Lung microvascular endothelial cell (primary cell): ENCODE measurements around the gene STK35. TPM values are rescaled to one million over a fixed set of nuclear protein-coding genes. Genes with fewer than 3 reads are reported as not detected.

Experiments used
- DNase-seq, 2 donors: peaks; one replicate each; pipeline versions ENCODE4 v3.0.0 to v3.0.0-alpha.2; 2010; ENCODE audit warnings: low read depth in 2 of 2
- total RNA-seq: library from RNA; depleted of rRNA; stranded (reverse); fragments of >200 nt; gene quantifications from 2 replicates; pipeline ENCODE4 v1.2.1, GENCODE V29; 2014

STK35 gene
- total RNA-seq, 1 donor from 2014 or later: 12.5 TPM

DNA sequence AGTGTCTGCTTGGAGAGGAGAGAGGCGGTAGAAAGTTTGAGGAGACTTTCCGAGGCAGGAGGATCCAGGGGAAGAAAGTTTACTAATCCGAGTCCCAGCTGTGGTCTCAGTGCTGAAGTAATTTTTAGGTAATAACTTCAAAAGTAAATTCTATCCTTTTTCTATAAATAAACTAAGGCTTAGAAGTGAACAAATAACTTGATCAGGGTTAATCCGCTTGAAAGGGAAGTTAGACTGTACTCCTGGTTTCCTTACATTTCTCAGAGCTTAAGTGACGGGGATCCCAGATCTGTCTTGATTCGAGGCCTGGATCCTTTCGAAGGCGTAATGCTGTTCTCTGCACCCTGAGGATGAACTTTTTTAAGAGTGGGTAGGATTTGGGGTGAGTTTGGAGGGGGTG is 2.6 kb downstream of the STK35 start:
- peak in 1 of 2 donors; percentile 7 for DNase-seq

DNA sequence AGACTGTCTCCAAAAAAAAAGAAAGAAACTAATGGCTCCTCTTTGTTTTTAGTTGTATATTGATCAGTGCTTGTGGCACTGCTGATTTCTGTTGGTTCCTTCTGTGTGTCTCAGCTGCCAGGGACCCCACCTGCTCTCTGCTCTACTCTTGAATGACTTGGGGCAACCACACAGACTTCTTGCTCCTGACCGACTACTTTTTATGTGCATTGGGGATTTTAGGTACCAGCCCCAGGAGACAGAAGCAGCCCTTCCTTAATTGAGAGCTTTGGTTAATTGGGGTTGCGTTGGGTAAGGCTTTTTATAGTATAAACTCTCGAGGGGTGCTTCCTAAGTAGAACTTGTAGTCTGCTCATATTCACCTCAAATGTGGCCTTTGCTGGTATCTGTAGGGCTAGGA is 6.9 kb downstream of the STK35 start:
- no peak for DNase-seq

DNA sequence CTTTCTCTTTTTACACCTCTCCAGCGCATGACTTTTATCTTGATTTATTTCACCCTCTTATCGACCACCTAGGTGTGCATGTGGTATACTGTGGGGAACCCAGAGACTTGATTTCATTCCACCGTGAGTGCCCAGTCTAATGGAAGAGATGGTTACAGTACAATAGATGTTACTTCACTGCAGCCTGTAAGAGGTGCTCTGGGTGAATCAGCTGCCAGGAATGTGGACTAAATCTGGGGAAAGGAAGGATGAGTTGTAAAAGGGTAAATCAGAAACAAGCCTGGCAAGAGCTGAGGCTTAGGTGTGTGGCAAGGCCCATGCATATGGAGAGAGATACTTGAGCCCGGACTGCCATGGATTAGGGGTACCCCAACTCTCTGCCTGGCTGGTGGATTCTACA is 7.4 kb downstream of the STK35 start:
- peak; percentile 42 to 43 for DNase-seq

DNA sequence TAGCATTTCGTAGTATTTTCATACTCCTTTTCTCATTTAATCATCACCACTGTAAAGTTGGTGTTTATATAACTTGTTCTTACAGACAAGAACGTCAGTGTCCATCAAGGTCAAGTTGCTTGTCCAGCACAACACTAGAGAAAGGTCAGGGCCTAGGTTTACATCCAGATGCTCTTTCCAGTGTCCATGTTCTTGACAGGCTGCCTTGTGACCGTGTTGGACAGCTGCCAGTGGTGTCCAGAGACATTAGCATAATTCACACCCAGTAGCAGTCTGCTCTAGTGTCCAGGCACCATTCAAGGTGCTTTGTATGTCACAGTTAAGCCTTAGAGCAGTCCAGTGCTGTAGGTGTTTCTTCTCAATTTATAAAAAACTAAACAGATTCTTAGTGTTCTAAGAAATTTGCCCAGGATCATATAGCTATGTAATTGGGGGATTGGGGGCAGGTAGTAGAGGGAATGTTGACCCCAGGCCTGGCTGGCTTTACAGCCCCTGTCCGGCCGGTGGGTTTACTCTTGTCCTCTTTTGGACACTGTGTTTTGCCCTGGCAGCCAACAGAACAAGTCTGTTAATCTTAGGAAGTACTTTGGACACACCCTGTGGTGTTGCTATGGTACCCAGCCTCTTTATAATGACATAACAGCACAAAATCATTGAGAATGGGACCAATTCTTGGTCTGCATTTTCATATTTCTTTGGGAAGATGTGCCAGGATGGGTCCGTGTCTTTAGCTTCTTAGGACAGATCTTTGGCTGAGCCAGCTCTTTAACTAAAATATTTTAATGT is 8.0 kb downstream of the STK35 start:
- DNase-seq: peak; percentile 47 to 56

DNA sequence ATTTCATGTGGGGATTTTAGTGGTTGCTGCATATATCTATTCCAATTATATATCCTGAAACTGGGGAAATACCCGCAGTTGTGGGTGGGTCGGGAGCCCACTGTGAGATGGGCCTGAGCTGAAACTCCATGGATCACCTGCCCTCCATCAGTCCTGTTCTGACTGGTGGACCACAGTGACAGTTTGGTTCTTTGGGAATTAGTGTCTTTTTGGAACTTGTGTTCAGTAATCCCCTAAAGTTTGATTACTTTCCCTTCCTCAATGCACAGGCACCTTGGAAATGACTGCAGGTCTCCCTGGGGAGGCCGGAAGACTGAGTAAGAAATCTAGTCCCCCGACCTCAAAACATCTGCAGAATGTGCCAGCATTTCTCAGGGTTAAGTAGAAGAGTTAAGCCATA is 11.3 kb downstream of the STK35 start:
- DNase-seq: no peak

DNA sequence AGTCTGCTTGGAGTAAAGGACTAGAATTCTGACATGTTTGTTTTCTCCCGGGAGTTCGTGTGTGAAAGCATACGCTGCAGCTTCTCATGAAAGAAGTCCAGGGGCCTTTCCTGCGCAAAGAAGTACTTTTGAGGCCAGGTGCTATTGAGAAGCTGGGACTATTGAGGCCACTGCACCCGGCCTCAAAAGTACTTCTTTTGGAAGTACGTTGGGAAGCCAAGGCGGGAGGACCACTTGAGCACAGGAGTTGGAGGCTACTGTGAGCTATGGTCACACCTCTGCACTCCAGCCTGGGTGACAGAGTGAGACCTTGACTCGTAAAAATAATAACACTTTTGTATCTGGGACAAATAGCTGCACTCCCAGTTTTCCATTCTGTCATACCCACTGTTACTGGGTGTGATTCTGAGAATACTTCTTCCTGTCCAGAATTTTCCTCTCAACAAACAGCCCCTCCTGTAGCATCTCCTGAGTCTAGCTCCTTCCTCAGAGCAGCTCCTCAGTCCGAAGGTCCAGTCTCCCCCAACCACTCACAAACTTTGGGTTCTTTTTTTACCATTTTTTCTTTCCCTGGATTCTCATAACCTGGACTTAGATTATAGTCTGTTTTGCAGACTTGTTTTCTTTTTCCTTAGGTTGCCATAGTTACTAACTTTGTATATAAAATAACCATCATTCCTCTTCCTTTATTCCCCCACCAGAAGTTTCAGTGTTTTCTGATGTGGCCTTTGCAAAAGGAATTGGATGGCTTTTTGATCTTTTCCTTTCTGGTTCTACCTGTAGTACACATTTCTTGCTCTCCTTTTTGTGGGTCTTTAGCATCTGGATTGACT is 12.7 kb downstream of the STK35 start:
- DNase-seq: peak; percentile 12 to 48

DNA sequence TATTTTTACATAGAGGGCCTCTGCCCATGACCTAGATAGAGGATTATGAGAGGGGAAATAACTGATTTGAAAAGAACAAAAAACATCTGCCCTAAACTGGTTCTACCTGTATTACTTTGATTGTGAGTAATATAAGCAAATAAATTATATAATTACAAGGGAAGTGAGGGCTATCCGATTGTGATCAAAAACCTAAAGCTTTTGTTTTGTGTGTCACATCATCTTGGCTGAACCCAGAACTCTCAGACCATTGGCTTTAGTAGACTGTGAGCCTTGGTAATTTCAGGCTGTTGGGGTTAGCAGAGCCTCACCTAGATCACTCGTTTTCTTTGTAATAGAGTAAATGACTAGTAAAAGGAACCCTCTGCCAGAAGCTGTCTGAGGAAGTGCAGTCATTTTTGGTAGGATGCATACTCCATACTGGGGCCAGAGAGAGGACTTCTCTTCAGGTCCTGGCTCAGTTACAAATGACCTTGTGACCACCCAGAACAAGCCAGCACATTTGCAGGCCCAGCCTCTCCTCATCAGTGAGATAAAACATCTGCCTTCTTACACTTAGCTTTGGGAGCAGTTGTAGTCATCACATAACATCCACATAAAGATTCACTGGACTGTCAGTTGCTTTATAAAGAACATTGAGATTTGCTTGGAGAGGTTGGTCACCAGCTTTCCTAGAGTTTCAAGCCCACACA is 13.5 kb downstream of the STK35 start:
- no peak for DNase-seq

DNA sequence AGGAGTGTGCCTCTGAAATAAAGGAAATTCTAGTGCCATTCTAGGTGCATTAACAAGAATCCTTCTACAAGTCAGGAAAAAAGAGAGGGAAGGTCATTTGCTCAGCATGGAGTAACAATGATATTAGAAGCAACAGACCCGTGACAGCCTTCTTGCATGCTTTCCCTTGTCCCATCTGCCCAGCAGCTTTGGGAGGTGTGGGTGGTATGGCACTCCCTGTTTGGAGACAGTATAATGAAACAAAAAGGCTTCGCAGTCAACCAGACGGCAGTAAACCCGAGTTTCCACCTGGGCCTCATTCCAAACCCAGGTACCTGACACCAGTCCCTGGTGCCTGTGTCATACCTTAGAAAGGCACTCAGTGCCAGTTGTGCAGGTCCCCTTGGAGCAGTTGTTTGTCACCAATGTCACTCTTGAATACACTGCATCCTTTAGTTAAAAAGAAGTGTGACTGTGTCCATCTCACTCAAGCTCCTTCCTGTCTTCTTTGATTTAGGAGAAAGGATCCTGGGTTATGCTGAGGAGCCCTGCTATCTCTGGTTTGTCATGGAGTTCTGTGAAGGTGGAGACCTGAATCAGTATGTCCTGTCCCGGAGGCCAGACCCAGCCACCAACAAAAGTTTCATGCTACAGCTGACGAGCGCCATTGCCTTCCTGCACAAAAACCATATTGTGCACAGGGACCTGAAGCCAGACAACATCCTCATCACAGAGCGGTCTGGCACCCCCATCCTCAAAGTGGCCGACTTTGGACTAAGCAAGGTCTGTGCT is 14.7 kb downstream of the STK35 start:
- DNase-seq: no peak

DNA sequence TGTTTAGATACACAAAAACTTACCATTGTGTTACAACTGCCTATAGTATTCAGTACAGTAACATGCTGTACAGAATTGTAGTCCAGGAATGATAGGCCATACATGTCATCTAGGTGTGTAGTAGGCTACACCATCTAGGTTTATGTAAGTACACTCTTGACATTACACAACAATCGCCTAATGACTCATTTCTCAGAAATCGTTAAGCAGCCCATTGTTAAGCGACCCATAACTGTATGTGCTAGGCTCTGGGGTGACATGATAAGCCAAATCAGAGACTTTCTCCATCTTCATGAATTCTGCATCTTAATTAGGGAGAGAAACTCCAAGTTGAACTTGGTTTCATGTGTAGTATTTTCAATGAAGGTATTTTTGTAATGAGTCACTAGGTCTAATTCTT is 17.2 kb downstream of the STK35 start:
- peak in 1 of 2 donors; percentile 15 for DNase-seq

DNA sequence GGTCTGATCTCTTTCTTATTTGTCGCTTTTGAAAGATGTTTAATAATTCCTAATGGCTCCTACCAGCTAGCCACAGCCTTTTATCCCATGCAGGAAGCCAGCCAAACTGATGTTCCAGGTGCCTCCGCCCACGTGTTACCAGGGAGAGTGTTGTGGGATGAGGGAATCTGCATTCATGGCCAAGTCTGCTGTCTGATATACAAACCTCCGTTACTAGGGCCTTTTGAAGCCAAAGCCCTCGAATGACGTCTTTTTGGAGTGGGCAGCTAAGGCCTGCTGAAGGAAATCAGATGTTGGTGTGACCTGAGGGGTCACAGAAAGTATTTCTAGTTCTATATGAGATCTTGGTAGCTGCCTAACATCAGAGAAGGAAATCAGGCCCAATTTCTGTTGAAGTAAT is 21.3 kb downstream of the STK35 start:
- DNase-seq: peak in 1 of 2 donors; percentile 33

DNA sequence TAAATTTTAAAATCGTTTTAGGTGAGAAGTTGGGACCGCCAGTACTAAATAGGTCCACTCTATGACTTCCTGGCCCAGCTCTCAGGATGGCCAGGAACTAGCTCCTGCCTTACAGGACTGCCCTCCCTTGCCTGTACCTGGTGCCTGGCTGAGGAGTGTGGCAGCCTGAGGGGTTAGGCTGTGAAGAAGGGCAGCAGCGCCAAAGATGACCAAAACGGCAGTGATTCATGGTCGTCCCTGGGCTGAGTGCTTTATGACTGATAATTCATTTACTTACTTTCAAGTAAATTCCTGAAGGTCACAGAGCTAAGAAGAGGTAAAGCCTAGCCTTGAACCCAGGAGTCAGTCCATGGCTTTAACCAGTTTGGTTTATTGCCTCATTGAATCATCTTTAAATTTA is 22.1 kb downstream of the STK35 start:
- no peak for DNase-seq

DNA sequence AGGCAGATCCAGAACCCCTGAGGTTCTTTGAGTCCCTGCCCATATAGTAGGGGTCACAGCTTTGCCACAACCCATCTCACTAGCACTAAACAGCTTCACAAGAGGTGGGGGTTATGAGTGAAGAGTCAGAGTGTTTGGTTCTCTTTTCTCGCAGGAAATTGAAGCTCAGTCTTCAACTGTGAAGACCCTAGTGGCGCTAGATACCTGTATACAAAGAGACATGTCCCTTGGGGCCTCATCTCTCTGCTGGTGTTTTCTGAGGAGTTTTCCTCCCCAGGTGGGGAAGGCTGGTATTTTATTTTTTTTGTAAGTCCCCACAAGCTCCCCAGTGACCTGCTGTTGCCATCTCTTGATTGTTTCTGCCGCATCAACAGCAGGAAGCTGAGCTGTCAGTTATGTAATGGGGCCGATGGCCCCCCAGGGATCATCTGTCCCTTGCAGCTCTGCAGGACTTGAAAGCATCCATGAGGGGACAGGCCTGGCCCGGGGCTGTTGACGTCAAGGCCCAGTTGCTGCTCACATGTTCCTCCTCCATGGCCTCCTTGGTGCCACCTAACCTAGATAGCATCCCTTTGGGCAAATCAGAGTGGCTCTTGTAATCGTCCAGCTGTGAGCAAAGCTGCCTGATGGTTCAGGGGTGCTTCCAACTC is 23.1 kb downstream of the STK35 start:
- no peak for DNase-seq

DNA sequence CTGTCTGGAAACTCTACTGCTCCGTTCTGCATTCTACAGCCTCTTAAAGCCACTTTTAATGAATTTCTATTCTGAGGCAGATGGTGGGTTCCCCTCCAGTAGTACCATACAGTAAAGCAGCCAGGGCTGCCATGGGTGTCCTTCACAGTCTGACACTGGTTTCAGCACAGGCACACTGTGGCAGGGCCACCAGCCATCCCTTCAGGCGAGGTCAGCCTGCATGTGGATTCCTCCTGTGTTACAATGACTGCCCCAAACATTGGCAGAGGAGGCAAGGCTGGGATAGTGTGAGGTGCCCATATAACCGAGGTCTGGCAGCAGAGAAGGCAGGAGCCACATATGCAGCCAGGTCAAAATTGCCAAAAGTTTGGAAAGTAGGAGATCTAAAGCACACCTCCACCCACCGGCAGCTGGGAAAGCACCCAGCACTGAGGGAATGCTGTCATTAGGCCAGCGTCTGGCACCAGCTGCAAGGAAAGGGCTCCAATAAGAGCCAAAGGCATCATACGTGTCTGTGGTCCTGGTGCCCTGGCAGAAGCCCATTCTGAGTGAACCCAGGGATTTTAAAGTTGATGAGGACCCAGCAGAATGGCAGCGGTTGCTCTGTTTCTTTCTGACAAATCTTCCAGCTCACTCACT is 24.0 kb downstream of the STK35 start:
- DNase-seq: no peak

DNA sequence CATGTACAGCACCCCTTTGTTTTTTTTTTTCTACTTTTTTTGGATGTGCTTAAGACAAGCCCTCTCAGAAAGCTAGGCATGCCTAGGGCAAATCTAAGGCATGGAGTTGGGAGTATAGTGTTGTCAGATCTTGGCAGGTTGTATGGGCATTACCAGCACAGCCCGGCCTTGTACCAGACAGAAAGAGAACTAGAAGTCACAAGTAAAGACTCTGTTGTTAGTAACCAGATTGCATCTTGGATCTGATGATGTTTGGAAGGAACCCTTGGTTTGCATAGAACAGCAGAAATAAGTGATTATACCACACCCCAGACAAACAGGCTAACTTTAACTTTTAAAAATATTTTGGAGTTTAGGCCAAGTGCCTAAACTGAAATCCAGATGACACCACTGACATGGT is 25.6 kb downstream of the STK35 start:
- no peak for DNase-seq

DNA sequence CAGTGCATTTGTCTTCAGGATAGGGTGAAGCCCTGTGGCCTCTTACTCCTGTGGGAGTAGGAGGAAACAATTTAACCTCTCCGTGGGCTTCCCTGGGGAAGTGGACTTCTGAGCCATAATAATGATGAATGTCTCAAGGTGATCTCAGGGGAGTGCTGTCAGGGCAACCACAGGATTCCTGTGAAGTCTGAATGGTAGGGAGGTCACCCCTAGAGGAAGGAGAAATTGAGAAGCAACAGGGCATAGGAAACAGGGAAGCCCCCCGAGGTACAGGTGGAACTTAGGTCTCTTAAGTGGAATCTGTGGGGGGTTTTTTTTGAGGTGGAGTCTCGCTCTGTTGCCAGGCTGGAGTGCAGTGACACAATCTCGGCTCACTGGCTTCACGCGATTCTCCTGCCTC is 26.9 kb downstream of the STK35 start:
- DNase-seq: no peak

DNA sequence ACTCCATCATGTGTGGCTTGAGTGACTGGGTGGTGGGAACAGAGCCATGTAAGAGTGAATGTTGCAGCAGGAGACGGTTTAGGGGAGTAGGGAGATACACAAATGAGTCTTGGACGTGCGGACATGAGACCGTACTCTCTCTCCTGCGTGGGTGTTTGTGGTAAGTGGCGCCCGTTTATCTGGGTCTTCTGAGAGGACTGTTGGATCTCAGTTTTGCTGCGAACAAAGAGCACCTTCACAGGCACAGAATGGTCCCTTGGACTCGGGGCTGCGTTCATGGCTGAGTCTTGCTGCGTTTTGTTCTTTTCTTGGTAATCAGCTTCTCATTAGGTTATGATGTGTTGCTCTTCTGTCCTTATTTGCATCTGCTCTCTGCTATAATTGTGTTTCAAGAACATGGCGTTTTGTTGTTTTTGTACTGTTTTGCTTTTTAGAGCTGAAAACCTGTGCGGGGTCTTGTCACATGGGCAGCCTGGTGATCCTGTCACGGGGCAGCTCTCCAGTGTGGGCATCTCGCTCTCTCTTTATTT is 28.5 kb downstream of the STK35 start:
- DNase-seq: no peak

DNA sequence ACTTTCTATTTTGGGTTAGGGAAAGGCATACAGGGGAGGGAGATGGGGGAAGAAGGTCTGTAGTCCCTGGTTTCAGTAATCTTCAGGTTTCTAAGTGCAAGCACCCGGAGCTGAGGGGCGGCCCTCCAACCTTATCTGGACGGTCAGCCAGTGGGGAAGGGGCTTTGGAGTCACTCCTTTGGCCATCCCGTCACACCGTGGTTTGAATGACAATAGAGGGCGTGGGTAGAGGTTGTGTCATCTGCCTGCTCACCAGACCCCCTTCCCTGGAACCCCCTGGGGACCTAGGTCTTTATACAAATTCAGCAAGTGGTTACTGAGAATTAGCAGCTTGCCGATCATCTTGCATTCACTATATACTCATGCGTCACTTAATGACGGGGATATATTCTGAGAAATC is 29.1 kb downstream of the STK35 start:
- DNase-seq: no peak

DNA sequence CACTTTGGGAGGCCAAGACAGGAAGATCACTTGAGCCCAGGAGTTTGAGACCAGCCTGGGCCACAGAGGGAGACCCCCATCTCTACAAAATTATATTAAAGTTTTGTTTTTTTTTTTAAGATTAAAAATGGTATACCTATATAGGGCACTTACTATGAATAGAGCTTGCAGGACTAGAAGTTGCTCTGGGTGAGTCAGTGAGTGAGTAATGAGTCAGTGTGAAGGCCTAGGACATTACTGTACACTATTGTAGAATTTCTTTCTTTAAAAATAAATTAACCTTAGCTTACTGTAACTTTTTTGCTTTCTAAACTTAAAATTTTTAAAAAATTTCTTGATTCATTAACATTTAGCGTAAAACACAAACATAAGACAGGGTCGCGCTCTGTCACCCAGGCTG is 29.7 kb downstream of the STK35 start:
- DNase-seq: peak in 1 of 2 donors; percentile 64

DNA sequence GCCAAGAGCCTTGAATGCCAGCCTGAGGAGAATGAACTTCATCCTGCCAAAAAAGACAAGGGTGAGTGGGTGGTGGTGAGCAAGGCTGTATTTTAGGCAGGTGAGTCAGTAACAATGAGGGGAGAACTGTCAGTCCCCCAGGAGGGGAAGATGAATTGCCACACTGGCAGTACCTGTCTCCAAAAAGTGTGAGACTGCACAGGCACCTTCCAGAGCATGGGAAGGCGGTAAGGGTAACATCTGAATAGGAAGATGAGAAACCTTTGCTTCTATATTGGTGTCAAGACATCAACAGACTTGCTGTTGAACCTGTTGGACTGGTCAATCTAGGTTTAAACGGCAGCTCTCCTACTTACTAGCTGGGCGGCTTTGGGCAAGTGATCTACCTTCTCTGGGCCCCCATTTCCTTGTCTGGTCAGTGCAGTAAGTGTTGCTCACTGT is 30.9 kb downstream of the STK35 start:
- no peak for DNase-seq
